K562 (cell line): Measurements from ENCODE around the gene RNF224.

ENCODE experiments used
- CTCF ChIP-seq, 3 experiments: IDR thresholded peaks in 2 of 3; conservative IDR thresholded peaks in 1 of 3; 2 replicates each; pipeline ENCODE4 v1.5.1; 2011 to 2012; ENCODE audit warnings: low read length in 3 of 3, mild to moderate bottlenecking in 3 of 3, control low read depth in 2 of 3, improper control_type of control experiment in 1 of 3, inconsistent platforms in 1 of 3, low read depth in 1 of 3, mixed read lengths in 1 of 3, moderate library complexity in 1 of 3; ENCODE audit not compliant: insufficient read depth in 2 of 3
- EP300 ChIP-seq: IDR thresholded peaks from 2 replicates; pipeline ENCODE4 v1.6.1; 2012; ENCODE audit warnings: low read length, improper control_type of control experiment
- JUN ChIP-seq, 2 experiments: sonication (generic) in 1 of 2; formaldehyde crosslinking in 1 of 2; IDR thresholded peaks; 2 replicates each; pipeline versions ENCODE4 v1.6.1 to v1.8.0; 2012 to 2022; ENCODE audit warnings: borderline replicate concordance in 2 of 2, mild to moderate bottlenecking in 2 of 2, improper control_type of control experiment in 1 of 2, low read depth in 1 of 2, low read length in 1 of 2, missing genetic modification reagents in 1 of 2
- JUNB ChIP-seq: fragments of 450-650 bp; formaldehyde crosslinking; conservative IDR thresholded peaks from 2 replicates; pipeline ENCODE4 v1.4.0; 2020; ENCODE audit warnings: mild to moderate bottlenecking
- KAT7 ChIP-seq: sonication (generic); formaldehyde crosslinking; IDR thresholded peaks from 2 replicates; pipeline ENCODE4 v1.8.0; 2022; ENCODE audit warnings: missing genetic modification reagents, mild to moderate bottlenecking, borderline replicate concordance
- POLR2A ChIP-seq: fragments of 450-650 bp; conservative IDR thresholded peaks from 2 replicates; pipeline ENCODE4 v1.6.1; 2016
- POLR2G ChIP-seq: fragments of 200-400 bp; formaldehyde crosslinking; IDR thresholded peaks from 2 replicates; pipeline ENCODE4 v1.6.1; 2017; ENCODE audit warnings: low read depth, mild to moderate bottlenecking, antibody characterized with exemption, low read length, moderate library complexity
- REST ChIP-seq, 2 experiments: fragments of 450-650 bp; formaldehyde crosslinking in 1 of 2; IDR thresholded peaks; 2 replicates each; pipeline versions ENCODE4 v1.4.0 to v1.6.1; 2014 to 2020; ENCODE audit warnings: mild to moderate bottlenecking in 2 of 2, borderline replicate concordance in 1 of 2, low read depth in 1 of 2
- ZFP1 ChIP-seq: fragments of 450-650 bp; formaldehyde crosslinking; IDR thresholded peaks from 2 replicates; pipeline ENCODE4 v1.4.0; 2020; ENCODE audit warnings: mild to moderate bottlenecking, mixed read lengths

- no peak for TF ChIP-seq EP300
- no peak for TF ChIP-seq POLR2G
- TF ChIP-seq CTCF (IDR thresholded peaks at IDR 0.05 in 2 of 3, conservative IDR thresholded peaks at IDR 0.05 in 1 of 3; ENCODE audit: insufficient read depth in 2 of 3, low read depth in 1 of 3, low read length in 3 of 3), result no peak
- TF ChIP-seq REST (IDR thresholded peaks at IDR 0.05; ENCODE audit: borderline replicate concordance), result no peak
- no peak for TF ChIP-seq REST (CRISPR knock-in tag; IDR thresholded peaks at IDR 0.05; ENCODE audit: low read depth)
- TF ChIP-seq JUN (IDR thresholded peaks at IDR 0.05; ENCODE audit: borderline replicate concordance, low read depth, low read length), result no peak
- no peak for TF ChIP-seq JUN (CRISPR knock-in tag; IDR thresholded peaks at IDR 0.05; ENCODE audit: borderline replicate concordance)
- no peak for TF ChIP-seq ZFP1 (CRISPR knock-in tag)
- no peak for TF ChIP-seq POLR2A
- TF ChIP-seq JUNB, result no peak
- no peak for TF ChIP-seq KAT7 (CRISPR knock-in tag)
Observed at GRCh38 chr9:137216188-137216965, 10.9 kb upstream of the RNF224 start.
